ENCODE data around the gene FANCC.

The FANCC gene

GRCh38 chr9:95094002-95094401, 223.5 kb downstream of the FANCC start:
- TF ChIP-seq CTCF (conservative IDR thresholded peaks at IDR 0.05; ENCODE audit: low read depth): no peak
- no peak for DNase-seq (ENCODE audit: low spot score)
- CTCF ChIA-PET: interaction anchor here (1.2 to 1.8 kb wide), 2 partner anchors 34 to 37 kb away, joined by 3 to 6 read pairs; no protein-coding TSS in a partner anchor
- POLR2A ChIA-PET (ENCODE audit: low non-redundant PET): no interaction called here
- peak overlapping the region; percentile 98 for H3K27ac ChIP-seq

GRCh38 chr9:95093586-95093985, 223.9 kb downstream of the FANCC start:
- TF ChIP-seq CTCF (conservative IDR thresholded peaks at IDR 0.05; ENCODE audit: low read depth): no peak
- no peak for DNase-seq (ENCODE audit: low spot score)
- POLR2A ChIA-PET (ENCODE audit: low non-redundant PET): no interaction called here
- H3K27ac ChIP-seq: peak overlapping the region; percentile 98
- CTCF ChIA-PET: interaction anchor here (0.6 to 2.1 kb wide), 4 partner anchors 27 to 37 kb away, joined by 3 to 7 read pairs (median 4); no protein-coding TSS in a partner anchor

- TF ChIP-seq CTCF (conservative IDR thresholded peaks at IDR 0.05; ENCODE audit: low read depth): no peak
- CTCF ChIA-PET: interaction anchor here (0.6 to 2.1 kb wide), 4 partner anchors 33 to 41 kb away, joined by 3 to 7 read pairs (median 3); no protein-coding TSS in a partner anchor
- DNase-seq (ENCODE audit: low spot score): peak; percentile 81
- peak overlapping the region; percentile 98 for H3K27ac ChIP-seq
- POLR2A ChIA-PET (ENCODE audit: low non-redundant PET): interaction anchor here (0.5 to 0.6 kb wide), 3 partner anchors 11 to 783 kb away, joined by 3 to 4 read pairs (median 4); partner anchors contain the start of gene ERCC6L2
Observed at GRCh38 chr9:95092262-95093072, 225.0 kb downstream of the FANCC start.

GRCh38 chr9:95091601-95092261, 225.8 kb downstream of the FANCC start:
- no peak for DNase-seq (ENCODE audit: low spot score)
- TF ChIP-seq CTCF (conservative IDR thresholded peaks at IDR 0.05; ENCODE audit: low read depth): no peak
- POLR2A ChIA-PET (ENCODE audit: low non-redundant PET): interaction anchor here (0.5 kb wide), 1 partner anchor 783 kb away, joined by 4 read pairs; the partner anchor contains the start of gene ERCC6L2
- peak overlapping the region; percentile 98 for H3K27ac ChIP-seq
- CTCF ChIA-PET: interaction anchor here (0.6 to 2.1 kb wide), 4 partner anchors 33 to 266 kb away, joined by 3 to 7 read pairs (median 4); no protein-coding TSS in a partner anchor

GRCh38 chr9:95090871-95091577, 226.5 kb downstream of the FANCC start:
- no peak for DNase-seq (ENCODE audit: low spot score)
- H3K27ac ChIP-seq: peak overlapping the region; percentile 98
- POLR2A ChIA-PET (ENCODE audit: low non-redundant PET): no interaction called here
- CTCF ChIA-PET: interaction anchor here (0.6 to 2.1 kb wide), 2 partner anchors 34 to 265 kb away, joined by 5 to 7 read pairs; no protein-coding TSS in a partner anchor
- no peak for TF ChIP-seq CTCF (conservative IDR thresholded peaks at IDR 0.05; ENCODE audit: low read depth)

All from RWPE1 (cell line).